Gastroesophageal sphincter (tissue), 4 donors: ENCODE data around the gene ZNF486. TPM values are rescaled to one million over a fixed set of nuclear protein-coding genes. Genes with fewer than 3 reads are reported as not detected.
"Not testable (repeated sequence)": the region's sequence is repeated elsewhere in the genome, so short reads cannot be mapped to it uniquely, and the experiment has no call there.

Source experiments
- ATAC-seq: fragments of 150-250 bp; one replicate; pipeline ENCODE4 v1.9.1; 2016; ENCODE audit warnings: mild to moderate bottlenecking, moderate library complexity
- H3K27ac ChIP-seq, 4 donors: fragments of 200-600 bp; sonication (generic) in 3 of 4; 1 replicate in 3 of 4; 2 replicates in 1 of 4; pipeline ENCODE4 v1.5.1; 2016 to 2019
- H3K27me3 ChIP-seq: fragments of 200-600 bp; sonication (generic); one replicate; pipeline ENCODE4 v1.5.1; 2019
- H3K36me3 ChIP-seq, 2 donors: fragments of 200-600 bp; sonication (generic); one replicate each; pipeline ENCODE4 v1.5.1; 2019; ENCODE audit warnings: control low read depth in 1 of 2
- H3K4me1 ChIP-seq, 3 donors: fragments of 200-600 bp; sonication (generic); 1 replicate in 2 of 3; 2 replicates in 1 of 3; pipeline ENCODE4 v1.5.1; 2016 to 2019; ENCODE audit warnings: control low read depth in 2 of 3
- H3K4me3 ChIP-seq, 2 donors: fragments of 200-600 bp; sonication (generic); one replicate each; pipeline ENCODE4 v1.5.1; 2019; ENCODE audit warnings: mild to moderate bottlenecking in 1 of 2, moderate library complexity in 1 of 2
- H3K9me3 ChIP-seq, 3 donors: fragments of 200-600 bp; sonication (generic); one replicate each; pipeline ENCODE4 v1.5.1; 2017 to 2019; ENCODE audit warnings: control low read depth in 2 of 3
- CTCF ChIP-seq, 4 experiments: fragments of 200-600 bp in 2 of 4; fragments of 450-650 bp in 2 of 4; sonication (generic) in 1 of 4; IDR thresholded peaks; one replicate each; pipeline ENCODE4 v1.5.1; 2017 to 2019; ENCODE audit warnings: antibody characterized with exemption in 4 of 4, mild to moderate bottlenecking in 2 of 4, moderate library complexity in 2 of 4
- EP300 ChIP-seq: sonication (generic); formaldehyde crosslinking; IDR thresholded peaks from one replicate; pipeline ENCODE4 v1.6.1; 2017; ENCODE audit warnings: antibody characterized with exemption, mild to moderate bottlenecking
- POLR2A ChIP-seq, 2 donors: fragments of 450-650 bp; IDR thresholded peaks; one replicate each; pipeline ENCODE4 v1.6.1; 2017; ENCODE audit warnings: antibody characterized with exemption in 2 of 2, mild to moderate bottlenecking in 2 of 2, moderate library complexity in 1 of 2
- POLR2AphosphoS5 ChIP-seq: sonication (generic); formaldehyde crosslinking; IDR thresholded peaks from one replicate; pipeline ENCODE4 v1.6.1; 2017; ENCODE audit warnings: antibody characterized with exemption
- WGBS, 2 donors: methylation state at CpG; one replicate each; pipeline ENCODE4 v1.1.5; 2018; ENCODE audit warnings: low coverage in 1 of 2; 5-methylcytosine and 5-hydroxymethylcytosine counted together
- total RNA-seq, 4 donors: library from RNA; depleted of rRNA; stranded (reverse); fragments of >200 nt; gene quantifications; one replicate each; pipeline ENCODE4 v1.1.0, GENCODE V29; 2016

Gene ZNF486
- 1 to 10 TPM; 2.6 to 4.4 (median 3.0) TPM for total RNA-seq

GRCh38 chr19:20167020-20167644 lies at the start of gene ZNF486:
Gene ZNF486 (plus strand): TSS chr19:20167214. CDS start chr19:20167331, 117 bp downstream.
- TF ChIP-seq POLR2AphosphoS5: peak; percentile 50
- TF ChIP-seq CTCF (IDR thresholded peaks at IDR 0.05): no peak
- peak in 1 of 2 donors; percentile 47 for TF ChIP-seq POLR2A (IDR thresholded peaks at IDR 0.05)
- TF ChIP-seq EP300: no peak
- 0 to 7% methylated on average over 3 to 5 of the region's 25 CpGs for WGBS, 2 donors

DNA sequence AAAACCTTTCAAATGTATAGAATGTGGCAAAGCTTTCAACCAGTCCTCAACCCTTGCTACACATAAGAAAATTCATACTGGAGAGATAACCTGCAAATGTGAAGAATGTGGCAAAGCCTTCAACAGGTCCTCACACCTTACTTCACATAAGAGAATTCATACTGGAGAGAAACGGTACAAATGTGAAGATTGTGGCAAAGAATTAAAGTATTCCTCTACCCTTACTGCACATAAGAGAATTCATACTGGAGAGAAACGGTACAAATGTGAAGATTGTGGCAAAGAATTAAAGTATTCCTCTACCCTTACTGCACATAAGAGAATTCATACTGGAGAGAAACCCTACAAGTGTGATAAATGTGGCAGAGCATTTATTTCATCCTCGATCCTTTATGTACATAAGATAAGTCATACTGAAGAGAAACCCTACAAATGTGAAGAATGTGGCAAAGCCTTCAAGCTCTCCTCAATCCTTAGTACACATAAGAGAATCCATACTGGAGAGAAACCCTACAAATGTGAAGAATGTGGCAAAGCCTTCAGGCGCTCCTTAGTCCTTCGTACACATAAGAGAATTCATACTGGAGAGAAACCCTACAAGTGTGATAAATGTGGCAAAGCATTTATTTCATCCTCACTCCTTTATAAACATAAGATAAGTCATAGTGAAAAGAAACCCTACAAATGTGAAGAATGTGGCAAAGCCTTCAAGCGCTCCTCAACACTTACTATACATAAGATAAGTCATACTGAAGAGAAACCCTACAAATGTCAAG lies 48.8 kb upstream of the ZNF486 start:
- not testable (repeated sequence) for H3K27ac ChIP-seq, H3K4me1 ChIP-seq, ATAC-seq, H3K27me3 ChIP-seq, H3K4me3 ChIP-seq
- Histone ChIP-seq H3K9me3 (peaks cover 0 to 94% (median 0%) of the 10 kb centered on the region in 3 donors), H3K36me3 (peaks cover 0 to 71% of the 10 kb centered on the region in 2 donors)
- WGBS, 2 donors: 96 to 100% methylated on average over 4 to 6 of the region's 6 CpGs

More at GRCh38 chr19:20167020-20167644, at the start of gene ZNF486:
- peaks cover 0 to 20% of the 10 kb centered on the region in 2 donors for H3K36me3 ChIP-seq
- ATAC-seq: peak; percentile 100
- peaks cover 0 to 21% (median 0%) of the 10 kb centered on the region in 3 donors for H3K4me1 ChIP-seq
- H3K9me3 ChIP-seq: no peaks in the 10 kb centered on the region
- peak within 1 kb of the TSS; percentile 2 to 79 (median 70) for H3K27ac ChIP-seq
- H3K27me3 ChIP-seq: no peaks in the 10 kb centered on the region
- peak within 1 kb of the TSS; percentile 50 to 79 for H3K4me3 ChIP-seq

DNA sequence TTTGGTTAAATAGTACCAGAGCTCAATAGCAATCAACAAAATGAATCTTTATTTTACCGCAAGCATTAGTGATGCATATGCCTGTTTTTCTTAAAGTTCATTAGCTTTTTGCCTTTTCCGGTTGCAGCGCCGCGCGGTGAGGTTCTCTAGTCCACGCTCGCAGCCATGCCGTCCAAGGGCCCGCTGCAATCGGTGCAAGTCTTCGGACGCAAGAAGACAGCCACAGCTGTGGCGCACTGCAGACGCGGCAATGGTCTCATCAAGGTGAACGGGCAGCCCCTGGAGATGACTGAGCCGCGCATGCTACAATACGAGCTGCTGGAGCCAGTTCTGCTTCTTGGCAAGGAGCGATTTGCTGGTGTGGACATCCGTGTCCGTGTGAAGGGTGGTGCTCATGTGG lies 42.1 kb upstream of the ZNF486 start:
- 97% methylated on average over 11 of the region's 23 CpGs; no CpG with 5 or more reads in 1 of the 2 donors for WGBS, 2 donors
- Histone ChIP-seq H3K27me3 (no peaks in the 10 kb centered on the region), H3K4me3 (no peak overlapping the region), H3K4me1 (no peaks in the 10 kb centered on the region), H3K9me3 (peaks cover 0 to 75% (median 0%) of the 10 kb centered on the region in 3 donors), H3K27ac (no peak overlapping the region), H3K36me3 (peaks cover 0 to 64% of the 10 kb centered on the region in 2 donors)
- ATAC-seq: no peak
- no peak for TF ChIP-seq EP300
- no peak for TF ChIP-seq POLR2AphosphoS5
- TF ChIP-seq CTCF (IDR thresholded peaks at IDR 0.05): no peak
- no peak for TF ChIP-seq POLR2A (IDR thresholded peaks at IDR 0.05)

GRCh38 chr19:20132933-20133332 lies 34.1 kb upstream of the ZNF486 start:
- 73 to 80% methylated on average over 1 of the region's 2 CpGs for WGBS, 2 donors
- H3K27ac ChIP-seq, H3K4me3 ChIP-seq, ATAC-seq, H3K27me3 ChIP-seq, H3K4me1 ChIP-seq: not testable (repeated sequence)
- Histone ChIP-seq H3K36me3 (peaks cover 0 to 17% of the 10 kb centered on the region in 2 donors), H3K9me3 (peaks cover 0 to 37% (median 0%) of the 10 kb centered on the region in 3 donors)

- peaks cover 0 to 41% (median 0%) of the 10 kb centered on the region in 3 donors for H3K9me3 ChIP-seq
- not testable (repeated sequence) for H3K36me3 ChIP-seq, H3K4me3 ChIP-seq, H3K4me1 ChIP-seq, ATAC-seq, H3K27ac ChIP-seq, H3K27me3 ChIP-seq
- WGBS, 2 donors: no CpG with 5 or more reads among the region's 29 CpGs
Measured at GRCh38 chr19:20137714-20138113, 29.3 kb upstream of the ZNF486 start.

- Histone ChIP-seq H3K4me1 (no peaks in the 10 kb centered on the region), H3K9me3 (no peaks in the 10 kb centered on the region), H3K36me3 (no peaks in the 10 kb centered on the region), H3K27ac (no peak overlapping the region), H3K4me3 (no peak overlapping the region), H3K27me3 (no peaks in the 10 kb centered on the region)
- WGBS, 2 donors: 60 to 100% methylated on average over 1 to 4 of the region's 12 CpGs
- no peak for ATAC-seq
- no peak for TF ChIP-seq EP300
- no peak for TF ChIP-seq POLR2A (IDR thresholded peaks at IDR 0.05)
- no peak for TF ChIP-seq CTCF (IDR thresholded peaks at IDR 0.05)
- no peak for TF ChIP-seq POLR2AphosphoS5
Measured at GRCh38 chr19:20151617-20152145, 15.3 kb upstream of the ZNF486 start.

DNA sequence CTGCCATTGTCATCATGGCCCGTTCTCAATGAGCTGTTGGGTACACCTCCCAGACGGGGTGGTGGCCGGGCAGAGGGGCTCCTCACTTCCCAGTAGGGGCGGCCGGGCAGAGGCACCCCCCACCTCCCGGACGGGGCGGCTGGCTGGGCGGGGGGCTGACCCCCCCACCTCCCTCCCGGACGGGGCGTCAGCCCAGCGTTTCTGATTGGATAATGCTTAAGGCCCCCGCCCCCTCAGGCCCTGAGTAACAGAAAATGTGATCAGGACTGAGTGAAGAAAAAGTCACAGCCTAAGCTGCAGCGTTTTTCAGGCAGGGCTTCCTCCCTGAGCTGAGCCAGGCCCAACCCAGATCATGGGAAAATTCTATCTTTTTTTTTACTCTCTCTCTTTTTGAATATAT lies 14.5 kb upstream of the ZNF486 start:
- H3K27me3 ChIP-seq, H3K4me3 ChIP-seq, H3K36me3 ChIP-seq, H3K4me1 ChIP-seq, H3K27ac ChIP-seq, ATAC-seq, H3K9me3 ChIP-seq: not testable (repeated sequence)
- WGBS, 2 donors: 27 to 86% methylated on average over 1 of the region's 15 CpGs
